A549 treated with ZK216348 at 1 μM for 4 hours (cell line): ENCODE results near the gene FBXO11. TPM values are rescaled to one million over a fixed set of nuclear protein-coding genes. Genes with fewer than 3 reads are reported as not detected.

Source experiments
- total RNA-seq: library from RNA; stranded (reverse); fragments of 200-300 nt; extraction: Qiagen RNA extraction; gene quantifications from 5 replicates; pipeline ENCODE4 v1.2.3, GENCODE V29; 2022; ENCODE audit warnings: low read depth

Gene FBXO11
- total RNA-seq: 31.9 to 53.8 TPM (median 38.5 TPM) in 5 replicates

DNA sequence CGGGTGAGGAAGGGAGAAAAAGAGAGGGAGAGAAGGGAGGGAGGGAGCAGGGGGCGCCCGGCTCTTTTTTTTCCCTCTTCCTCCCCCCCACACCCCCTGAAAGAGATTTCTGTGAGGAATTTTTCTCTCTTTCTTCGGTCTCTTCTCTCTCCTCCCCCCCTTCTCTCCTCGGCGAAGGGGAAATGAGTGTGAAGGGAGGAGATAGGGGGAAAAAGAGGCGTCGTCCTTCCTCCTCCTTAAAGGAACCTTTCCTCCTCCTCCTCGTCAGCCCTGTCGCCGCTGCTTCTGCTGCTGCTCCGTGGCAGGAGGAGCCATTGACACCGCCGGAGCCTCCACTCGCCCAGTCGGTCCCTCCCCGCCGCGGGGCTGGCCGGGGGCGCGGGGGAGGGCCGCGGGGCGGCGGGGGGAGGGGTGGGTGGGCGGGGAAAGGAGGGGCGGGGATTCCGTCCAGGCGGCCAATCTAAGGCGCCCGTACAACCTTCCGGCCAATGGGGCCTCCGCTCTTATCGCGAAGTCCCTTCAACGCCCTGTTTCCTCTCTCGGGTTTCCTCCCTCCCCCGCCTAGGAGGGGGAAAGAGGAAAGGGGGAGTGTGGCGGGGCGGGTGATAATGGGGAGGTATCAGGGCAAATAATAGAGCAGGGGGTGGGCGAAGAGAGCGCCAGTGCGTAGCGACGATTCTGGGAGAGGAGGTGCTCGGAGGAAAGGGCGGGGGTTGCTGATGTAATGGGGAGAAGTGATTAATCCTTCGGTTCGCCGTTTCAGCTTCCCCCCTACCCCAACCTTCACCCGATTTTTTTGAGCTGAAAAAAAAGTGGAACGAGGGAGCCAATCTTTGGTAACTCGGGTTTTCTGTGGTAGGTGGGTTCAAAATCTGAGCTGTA, at the start of gene FBXO11:
TSS of gene FBXO11 (minus strand) at position 342 of the 882 bp plus-strand sequence. CDS start 778 bp downstream, outside the sequence.

GRCh38 chr2:47782671-47783485, 123.4 kb downstream of the FBXO11 start, which contains the start of gene MSH6:
TSS of gene MSH6 (plus strand) at chr2:47783145. CDS start at chr2:47783234, 89 bp downstream.

Other genes starting within 250 kb of the FBXO11 start
- gene MSH6, start 123.4 kb downstream of the FBXO11 start, total RNA-seq: 75.9 to 125 TPM (median 90.4 TPM) in 5 replicates